H9 (cell line): ENCODE results near the gene CACNA1H. TPM values are rescaled to one million over a fixed set of nuclear protein-coding genes. Genes with fewer than 3 reads are reported as not detected.
A peak's percentile ranks its signal among the peaks of the same experiment; 100 is the strongest.
"Not testable (repeated sequence)": the region's sequence is repeated elsewhere in the genome, so short reads cannot be mapped to it uniquely, and the experiment has no call there.

Experiments
- DNase-seq: peaks from one replicate; pipeline ENCODE4 v3.0.0-alpha.2; 2017
- H2AFZ ChIP-seq: one replicate; pipeline ENCODE4 v1.6.1; 2013; ENCODE audit warnings: mild to moderate bottlenecking, low read length, control low read depth, moderate library complexity
- H2AK5ac ChIP-seq: 2 replicates; pipeline ENCODE4 v1.6.1; 2013; ENCODE audit warnings: low read length, control low read depth, mixed read lengths; ENCODE audit not compliant: insufficient read length
- H2BK120ac ChIP-seq: one replicate; pipeline ENCODE4 v1.6.1; 2013; ENCODE audit warnings: low read depth, mild to moderate bottlenecking, low read length, control low read depth, inconsistent platforms; ENCODE audit not compliant: poor library complexity, severe bottlenecking
- H2BK12ac ChIP-seq: 2 replicates; pipeline ENCODE4 v1.6.1; 2013; ENCODE audit warnings: low read length, control low read depth, mixed read lengths, low read depth; ENCODE audit not compliant: insufficient read length
- H2BK15ac ChIP-seq: 2 replicates; pipeline ENCODE4 v1.6.1; 2013; ENCODE audit warnings: low read depth, low read length, control low read depth
- H2BK20ac ChIP-seq: one replicate; pipeline ENCODE4 v1.6.1; 2013; ENCODE audit warnings: low read depth, mild to moderate bottlenecking, low read length, control low read depth, inconsistent platforms; ENCODE audit not compliant: poor library complexity, severe bottlenecking
- H2BK5ac ChIP-seq: 2 replicates; pipeline ENCODE4 v1.6.1; 2013; ENCODE audit warnings: low read length, control low read depth, mixed read lengths; ENCODE audit not compliant: insufficient read length
- H3K14ac ChIP-seq: 2 replicates; pipeline ENCODE4 v1.6.1; 2013; ENCODE audit warnings: low read length, control low read depth; ENCODE audit not compliant: insufficient read depth
- H3K18ac ChIP-seq: 2 replicates; pipeline ENCODE4 v1.6.1; 2013; ENCODE audit warnings: low read depth, mild to moderate bottlenecking, mixed read lengths, low read length, control low read depth; ENCODE audit not compliant: insufficient read length
- H3K23ac ChIP-seq: 2 replicates; pipeline ENCODE4 v1.6.1; 2013; ENCODE audit warnings: low read length, control low read depth, mixed read lengths, low read depth; ENCODE audit not compliant: insufficient read length
- H3K23me2 ChIP-seq: 2 replicates; pipeline ENCODE4 v1.6.1; 2013; ENCODE audit warnings: low read depth, mild to moderate bottlenecking, mixed read lengths, low read length, control low read depth; ENCODE audit not compliant: insufficient read length, poor library complexity, severe bottlenecking
- H3K27ac ChIP-seq: 2 replicates; pipeline ENCODE4 v1.5.1; 2013; ENCODE audit warnings: low read length, control low read depth, mixed read lengths, low read depth; ENCODE audit not compliant: insufficient read length
- H3K27me3 ChIP-seq: 2 replicates; pipeline ENCODE4 v1.6.1; 2013; ENCODE audit warnings: low read length, control low read depth, inconsistent platforms; ENCODE audit not compliant: insufficient read depth
- H3K4ac ChIP-seq: 2 replicates; pipeline ENCODE4 v1.6.1; 2013; ENCODE audit warnings: low read depth, mild to moderate bottlenecking, control low read depth, inconsistent platforms, low read length, moderate library complexity
- H3K4me1 ChIP-seq: 2 replicates; pipeline ENCODE4 v1.6.1; 2013; ENCODE audit warnings: low read length, control low read depth, inconsistent platforms; ENCODE audit not compliant: insufficient read depth
- H3K4me2 ChIP-seq: 2 replicates; pipeline ENCODE4 v1.6.1; 2013; ENCODE audit warnings: low read length, control low read depth, mixed read lengths; ENCODE audit not compliant: insufficient read length, insufficient read depth
- H3K56ac ChIP-seq: 2 replicates; pipeline ENCODE4 v1.6.1; 2013; ENCODE audit warnings: low read depth, mild to moderate bottlenecking, mixed read lengths, low read length, control low read depth; ENCODE audit not compliant: insufficient read length
- H3K79me1 ChIP-seq: 2 replicates; pipeline ENCODE4 v1.6.1; 2013; ENCODE audit warnings: low read depth, mild to moderate bottlenecking, moderate library complexity, low read length, control low read depth, inconsistent platforms; ENCODE audit not compliant: insufficient read depth, poor library complexity, severe bottlenecking
- H3K79me2 ChIP-seq: 2 replicates; pipeline ENCODE4 v1.6.1; 2013; ENCODE audit warnings: low read length, control low read depth, inconsistent platforms; ENCODE audit not compliant: insufficient read depth
- H3K9ac ChIP-seq: 2 replicates; pipeline ENCODE4 v1.6.1; 2013; ENCODE audit warnings: low read length, control low read depth, mixed read lengths; ENCODE audit not compliant: insufficient read length; ENCODE audit errors: extremely low read depth
- H3K9me3 ChIP-seq: one replicate; pipeline ENCODE4 v1.6.1; 2013; ENCODE audit warnings: low read depth, low read length, inconsistent platforms; ENCODE audit not compliant: control insufficient read depth
- H3T11ph ChIP-seq: one replicate; pipeline ENCODE4 v1.6.1; 2013; ENCODE audit warnings: mild to moderate bottlenecking, low read length, control low read depth, inconsistent platforms
- H4K20me1 ChIP-seq: one replicate; pipeline ENCODE4 v1.6.1; 2013; ENCODE audit not compliant: control insufficient read depth, insufficient read length, insufficient read depth
- H4K5ac ChIP-seq: 2 replicates; pipeline ENCODE4 v1.6.1; 2013; ENCODE audit warnings: low read depth, mild to moderate bottlenecking, mixed read lengths, low read length, control low read depth; ENCODE audit not compliant: insufficient read length
- H4K8ac ChIP-seq: replicated peaks from 2 replicates; pipeline ENCODE4 v1.6.1; 2013; ENCODE audit warnings: low read length, control low read depth, mixed read lengths, low read depth; ENCODE audit not compliant: insufficient read length
- H4K91ac ChIP-seq: 2 replicates; pipeline ENCODE4 v1.6.1; 2013; ENCODE audit warnings: low read depth, mild to moderate bottlenecking, moderate library complexity, mixed read lengths, low read length, control low read depth; ENCODE audit not compliant: insufficient read length
- H3K27ac Mint-ChIP-seq, 3 experiments: 2 replicates in 2 of 3; 3 replicates in 1 of 3; pipeline ENCODE4 v1.8.0; 2020 to 2021; ENCODE audit warnings: mixed read lengths in 3 of 3, mild to moderate bottlenecking in 1 of 3, moderate library complexity in 1 of 3
- H3K27me3 Mint-ChIP-seq: 2 replicates; pipeline ENCODE4 v1.8.0; 2021; ENCODE audit warnings: low read depth, mild to moderate bottlenecking, moderate library complexity, mixed read lengths
- H3K36me3 Mint-ChIP-seq, 3 experiments: 2 replicates in 2 of 3; 3 replicates in 1 of 3; pipeline ENCODE4 v1.8.0; 2020 to 2021; ENCODE audit warnings: low read depth in 3 of 3, mixed read lengths in 3 of 3; ENCODE audit not compliant: insufficient read depth in 1 of 3
- H3K4me1 Mint-ChIP-seq, 2 experiments: 2 replicates each; pipeline ENCODE4 v1.8.0; 2020; ENCODE audit warnings: mixed read lengths in 2 of 2
- H3K4me3 Mint-ChIP-seq, 2 experiments: 2 replicates in 1 of 2; 3 replicates in 1 of 2; pipeline ENCODE4 v1.8.0; 2020 to 2021; ENCODE audit warnings: mild to moderate bottlenecking in 2 of 2, mixed read lengths in 2 of 2, moderate library complexity in 1 of 2
- H3K9me3 Mint-ChIP-seq, 2 experiments: 2 replicates in 1 of 2; 3 replicates in 1 of 2; pipeline ENCODE4 v1.8.0; 2020; ENCODE audit warnings: mild to moderate bottlenecking in 2 of 2, mixed read lengths in 2 of 2, moderate library complexity in 1 of 2
- CTCF ChIP-seq: fragments of 200-600 bp; sonication (generic); conservative IDR thresholded peaks from 3 replicates; pipeline ENCODE4 v1.8.0; 2021; ENCODE audit warnings: antibody characterized with exemption, mild to moderate bottlenecking
- WGBS: extraction: QIAGEN DNeasy Blood & Tissue Kit; methylation state at CpG from one replicate; pipeline ENCODE4 v1.1.7; 2013; ENCODE audit warnings: missing lambda C conversion rate, low lambda C conversion rate, mixed read lengths; ENCODE audit not compliant: insufficient read length; ENCODE audit errors: extremely low coverage; 5-methylcytosine and 5-hydroxymethylcytosine counted together
- total RNA-seq: library from RNA; stranded (reverse); gene quantifications from 2 replicates; pipeline ENCODE4 v1.2.1, GENCODE V29; 2021

CACNA1H gene
- total RNA-seq, 1 experiment from 2014 or later, result 43.3 TPM

- H3K79me2 ChIP-seq, result no peaks in the 10 kb centered on the region
- H3K4me1 Mint-ChIP-seq, result peaks cover 3 to 17% of the 10 kb centered on the region in 2 experiments; a peak in 2 of 4 replicates
Observed at GRCh38 chr16:1184980-1185379, 32.1 kb downstream of the CACNA1H start.

GRCh38 chr16:1185460-1186207 is 32.7 kb downstream of the CACNA1H start:
- H4K5ac ChIP-seq, H3K4me3 Mint-ChIP-seq, H3K18ac ChIP-seq, H3K9me3 ChIP-seq, H2BK20ac ChIP-seq, H3K14ac ChIP-seq, H3K36me3 Mint-ChIP-seq, H3K23ac ChIP-seq, H4K8ac ChIP-seq, H2BK15ac ChIP-seq, H2BK120ac ChIP-seq, H3K27ac Mint-ChIP-seq, H3K27ac ChIP-seq, H3K27me3 ChIP-seq, H4K20me1 ChIP-seq, H3K4me1 ChIP-seq, H4K91ac ChIP-seq, DNase-seq, H3K4me2 ChIP-seq, H3K79me1 ChIP-seq, H3K56ac ChIP-seq, H2AK5ac ChIP-seq, H3K23me2 ChIP-seq, H3K9ac ChIP-seq, H2BK5ac ChIP-seq, H3K4ac ChIP-seq, H2BK12ac ChIP-seq, H2AFZ ChIP-seq, H3T11ph ChIP-seq, H3K27me3 Mint-ChIP-seq, H3K79me2 ChIP-seq, H3K9me3 Mint-ChIP-seq: not testable (repeated sequence)
- no CpG with 5 or more reads among the region's 86 CpGs for WGBS
- H3K4me1 Mint-ChIP-seq, result peaks cover 3 to 17% of the 10 kb centered on the region in 2 experiments; a peak in 2 of 4 replicates

More at GRCh38 chr16:1184980-1185379, 32.1 kb downstream of the CACNA1H start:
- no peak overlapping the region for H2BK120ac ChIP-seq
- no peak overlapping the region for H2BK20ac ChIP-seq
- no peak overlapping the region for H4K5ac ChIP-seq
- DNase-seq, result no peak
- no peak overlapping the region for H2AK5ac ChIP-seq
- H3K36me3 Mint-ChIP-seq, result peaks cover 0 to 8% (median 7%) of the 10 kb centered on the region in 3 experiments; a peak in 3 of 7 replicates
- H2BK12ac ChIP-seq, result no peak overlapping the region
- H3K23me2 ChIP-seq, result peaks cover 2% of the 10 kb centered on the region
- H3T11ph ChIP-seq, result no peak overlapping the region
- H3K4ac ChIP-seq, result no peak overlapping the region
- no peaks in the 10 kb centered on the region for H3K27me3 Mint-ChIP-seq
- no peaks in the 10 kb centered on the region for H3K9me3 Mint-ChIP-seq
- H3K9me3 ChIP-seq, result no peaks in the 10 kb centered on the region
- H4K20me1 ChIP-seq, result no peaks in the 10 kb centered on the region
- no peak overlapping the region for H3K56ac ChIP-seq
- no CpG with 5 or more reads among the region's 18 CpGs for WGBS
- H3K9ac ChIP-seq, result no peak overlapping the region
- H3K23ac ChIP-seq, result no peak overlapping the region
- H3K79me1 ChIP-seq, result no peaks in the 10 kb centered on the region
- H3K27me3 ChIP-seq, result no peaks in the 10 kb centered on the region
- H2BK5ac ChIP-seq, result no peak overlapping the region
- H3K18ac ChIP-seq, result no peak overlapping the region
- no peak overlapping the region for H4K91ac ChIP-seq
- peak overlapping the region in 1 of 3 experiments; percentile 65; a peak in 2 of 7 replicates for H3K27ac Mint-ChIP-seq
- no peak overlapping the region for H3K14ac ChIP-seq
- H3K4me3 Mint-ChIP-seq, result no peak overlapping the region; a peak in 1 of 5 replicates
- no peak overlapping the region for H2BK15ac ChIP-seq
- TF ChIP-seq CTCF, result no peak
- no peak overlapping the region for H3K27ac ChIP-seq
- no peak overlapping the region for H3K4me2 ChIP-seq
- H3K4me1 ChIP-seq, result no peaks in the 10 kb centered on the region
- no peak overlapping the region for H4K8ac ChIP-seq
- H2AFZ ChIP-seq, result no peak overlapping the region
